ENCODE measurements around the gene MRPL40.

Gene MRPL40

GRCh38 chr22:19419086-19419463, 13.3 kb upstream of the MRPL40 start:
- no peaks in the 10 kb centered on the region for H3K9me3 ChIP-seq (ENCODE audit: severe bottlenecking)
- peaks cover 7% of the 10 kb centered on the region; the same call in 1 of the 2 replicates for H3K36me3 ChIP-seq
- no peak for TF ChIP-seq CTCF (IDR thresholded peaks at IDR 0.05; ENCODE audit: low read depth, low read length)
- H3K27ac ChIP-seq = no peak overlapping the region
- no peak for DNase-seq
- no peaks in the 10 kb centered on the region for H3K27me3 ChIP-seq (ENCODE audit: insufficient read depth, low read depth, severe bottlenecking)
- H3K4me3 ChIP-seq (ENCODE audit: low read depth, low read length) = no peak overlapping the region

DNA sequence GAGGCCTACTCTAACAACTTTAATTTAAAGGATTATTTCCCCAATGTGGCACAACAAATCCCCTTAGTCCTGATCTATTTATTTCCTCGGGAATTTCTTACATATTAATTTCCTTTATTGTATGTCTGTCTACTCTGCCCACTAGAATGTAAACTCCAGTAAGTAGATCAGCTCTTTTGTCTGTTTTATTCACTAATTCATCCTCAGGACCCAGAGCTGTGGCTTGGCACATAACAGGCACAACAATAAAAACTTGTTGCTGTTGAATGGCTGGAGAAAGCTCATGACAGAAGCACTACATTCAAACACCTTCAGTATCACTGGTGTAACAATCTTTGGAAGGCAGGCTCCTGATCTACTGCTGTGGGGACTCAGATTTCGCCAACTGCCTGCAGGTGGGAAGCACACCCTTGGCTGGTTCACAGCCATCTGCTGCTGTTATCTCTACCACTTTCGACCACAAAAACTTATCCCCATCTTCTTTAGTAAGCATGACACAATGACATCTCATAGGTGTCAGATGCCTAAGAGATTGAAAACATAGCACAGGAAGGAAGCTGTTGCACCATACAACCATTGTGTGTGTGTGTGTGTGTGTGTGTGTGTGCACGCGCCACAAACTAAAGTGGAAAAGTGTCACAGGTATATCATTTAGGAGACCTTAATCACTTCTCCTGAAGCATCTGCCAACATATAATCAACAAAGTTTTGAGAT, 12.7 kb upstream of the MRPL40 start:
- H3K27ac ChIP-seq = no peak overlapping the region
- no peak for DNase-seq
- no peak overlapping the region for H3K4me3 ChIP-seq (ENCODE audit: low read depth, low read length)

GRCh38 chr22:19420321-19420720, 12.0 kb upstream of the MRPL40 start:
- peaks cover 7% of the 10 kb centered on the region; the same call in 1 of the 2 replicates for H3K36me3 ChIP-seq
- no peak overlapping the region for H3K27ac ChIP-seq
- DNase-seq = no peak
- H3K27me3 ChIP-seq (ENCODE audit: insufficient read depth, low read depth, severe bottlenecking) = no peaks in the 10 kb centered on the region
- TF ChIP-seq CTCF (IDR thresholded peaks at IDR 0.05; ENCODE audit: low read depth, low read length) = no peak
- H3K4me3 ChIP-seq (ENCODE audit: low read depth, low read length) = no peak overlapping the region
- H3K9me3 ChIP-seq (ENCODE audit: severe bottlenecking) = no peaks in the 10 kb centered on the region

More for the DNA sequence above, 12.7 kb upstream of the MRPL40 start:
- Histone ChIP-seq H3K36me3 (peaks cover 7% of the 10 kb centered on the region; the same call in 1 of the 2 replicates), H3K9me3 (ENCODE audit: severe bottlenecking) (no peaks in the 10 kb centered on the region), H3K27me3 (ENCODE audit: insufficient read depth, low read depth, severe bottlenecking) (no peaks in the 10 kb centered on the region)
- TF ChIP-seq CTCF (IDR thresholded peaks at IDR 0.05; ENCODE audit: low read depth, low read length) = no peak

DNA sequence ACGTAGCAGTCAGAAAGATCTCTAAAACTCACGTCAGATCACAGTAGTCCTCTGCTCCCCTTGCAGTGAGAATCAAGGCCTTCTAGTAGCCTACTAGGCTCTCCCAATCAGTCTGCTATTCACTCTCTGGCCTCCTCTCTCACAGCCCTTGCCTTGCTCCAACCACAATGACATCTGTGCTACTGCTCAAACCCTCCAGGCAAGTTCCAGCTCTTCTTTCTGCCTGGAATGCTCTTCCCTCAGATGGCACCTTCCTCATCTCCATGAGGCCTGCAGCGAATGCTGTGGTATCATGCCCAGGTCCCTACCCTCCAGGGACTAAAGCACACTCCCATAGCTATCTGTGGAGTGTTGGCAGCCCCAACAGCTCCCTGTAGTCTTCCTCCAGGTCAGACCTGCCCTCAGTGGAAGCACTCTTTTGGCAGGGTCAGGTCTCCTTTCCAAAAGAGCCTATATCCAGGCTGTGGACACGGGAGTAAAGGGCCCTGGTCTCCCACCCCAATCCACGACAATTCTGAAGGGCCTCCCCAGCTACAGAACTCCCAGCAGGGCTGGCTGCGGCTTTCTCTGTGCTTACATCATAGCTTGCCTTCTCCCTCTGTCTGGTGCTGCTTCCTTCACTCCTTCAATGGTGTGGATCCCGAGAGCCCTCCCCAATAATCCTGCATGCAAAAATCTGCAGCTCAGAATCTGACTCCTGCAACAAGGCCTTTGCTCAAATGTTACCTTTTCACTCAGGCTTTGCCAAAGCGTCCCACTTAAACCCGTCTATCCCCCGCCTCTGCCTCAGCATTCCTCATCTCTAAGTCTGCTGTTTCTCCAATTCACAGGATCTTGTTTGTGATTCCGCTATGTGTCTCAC, 9.7 kb upstream of the MRPL40 start:
- DNase-seq = no peak
- Histone ChIP-seq H3K9me3 (ENCODE audit: severe bottlenecking) (no peaks in the 10 kb centered on the region), H3K27me3 (ENCODE audit: insufficient read depth, low read depth, severe bottlenecking) (no peaks in the 10 kb centered on the region), H3K4me3 (ENCODE audit: low read depth, low read length) (no peak overlapping the region), H3K36me3 (peaks cover 3% of the 10 kb centered on the region; the same call in 1 of the 2 replicates), H3K27ac (no peak overlapping the region)
- TF ChIP-seq CTCF (IDR thresholded peaks at IDR 0.05; ENCODE audit: low read depth, low read length) = no peak

GRCh38 chr22:19424186-19424500, 8.2 kb upstream of the MRPL40 start:
- TF ChIP-seq CTCF (IDR thresholded peaks at IDR 0.05; ENCODE audit: low read depth, low read length) = no peak
- Histone ChIP-seq H3K27me3 (ENCODE audit: insufficient read depth, low read depth, severe bottlenecking) (no peaks in the 10 kb centered on the region), H3K36me3 (peaks cover 8% of the 10 kb centered on the region; the same call in 1 of the 2 replicates), H3K4me3 (ENCODE audit: low read depth, low read length) (no peak overlapping the region), H3K27ac (no peak overlapping the region), H3K9me3 (ENCODE audit: severe bottlenecking) (no peaks in the 10 kb centered on the region)
- DNase-seq = no peak

Measured in WERI-Rb-1 (cell line).